SK-N-SH treated with all-trans-retinoic acid at 6 μM for 48 hours (cell line): Measurements from ENCODE around the gene IMMP2L.

Experiments used
- ARNTL ChIP-seq: fragments of 450-650 bp; formaldehyde crosslinking; IDR thresholded peaks from 2 replicates; pipeline ENCODE4 v1.5.0; 2020; ENCODE audit warnings: low read depth, mild to moderate bottlenecking, moderate library complexity, borderline replicate concordance
- BACH2 ChIP-seq: fragments of 250-450 bp; sonication (Bioruptor Pico); IDR thresholded peaks from 2 replicates; pipeline ENCODE4 v1.9.0; 2021; ENCODE audit warnings: mild to moderate bottlenecking, borderline replicate concordance
- CREB5 ChIP-seq: fragments of 250-450 bp; sonication (Bioruptor Pico); IDR thresholded peaks from 2 replicates; pipeline ENCODE4 v1.5.1; 2020; ENCODE audit warnings: low read depth, mild to moderate bottlenecking, moderate library complexity
- CSDC2 ChIP-seq: fragments of 250-450 bp; sonication (Bioruptor Pico); IDR thresholded peaks from 2 replicates; pipeline ENCODE4 v1.5.0; 2020; ENCODE audit warnings: mild to moderate bottlenecking, moderate library complexity
- ESRRG ChIP-seq: fragments of 250-450 bp; sonication (Bioruptor Pico); IDR thresholded peaks from 2 replicates; pipeline ENCODE4 v1.6.1; 2021; ENCODE audit warnings: mild to moderate bottlenecking
- GLIS3 ChIP-seq: fragments of 250-450 bp; sonication (Bioruptor Pico); IDR thresholded peaks from 2 replicates; pipeline ENCODE4 v1.5.0; 2020; ENCODE audit warnings: mild to moderate bottlenecking, moderate library complexity
- ISL1 ChIP-seq: fragments of 250-450 bp; sonication (Bioruptor Pico); IDR thresholded peaks from 2 replicates; pipeline ENCODE4 v2.1.2; 2022; ENCODE audit warnings: mild to moderate bottlenecking, moderate library complexity
- PATZ1 ChIP-seq: fragments of 250-450 bp; sonication (Bioruptor Pico); IDR thresholded peaks from 2 replicates; pipeline ENCODE4 v1.8.0; 2020; ENCODE audit warnings: mild to moderate bottlenecking, moderate library complexity, borderline replicate concordance
- RARB ChIP-seq: fragments of 250-450 bp; sonication (Bioruptor Pico); IDR thresholded peaks from 2 replicates; pipeline ENCODE4 v1.8.0; 2021; ENCODE audit warnings: mild to moderate bottlenecking, moderate library complexity
- SNAI2 ChIP-seq: fragments of 250-450 bp; sonication (Bioruptor Pico); IDR thresholded peaks from 2 replicates; pipeline ENCODE4 v1.5.0; 2020; ENCODE audit warnings: mild to moderate bottlenecking, moderate library complexity
- TCF4 ChIP-seq: fragments of 250-450 bp; sonication (Bioruptor Pico); IDR thresholded peaks from 2 replicates; pipeline ENCODE4 v1.8.0; 2021; ENCODE audit warnings: mild to moderate bottlenecking, moderate library complexity, borderline replicate concordance
- ZFP3 ChIP-seq: fragments of 250-450 bp; sonication (Bioruptor Pico); IDR thresholded peaks from 2 replicates; pipeline ENCODE4 v1.5.0; 2020; ENCODE audit warnings: mild to moderate bottlenecking, moderate library complexity
- ZFP30 ChIP-seq: fragments of 450-650 bp; formaldehyde crosslinking; IDR thresholded peaks from 2 replicates; pipeline ENCODE4 v1.5.0; 2022; ENCODE audit warnings: mild to moderate bottlenecking, moderate library complexity
- ZNF565 ChIP-seq: fragments of 450-650 bp; formaldehyde crosslinking; conservative IDR thresholded peaks from 2 replicates; pipeline ENCODE4 v1.5.0; 2020; ENCODE audit warnings: low read depth, mild to moderate bottlenecking, moderate library complexity

GRCh38 chr7:110911632-110912031, 650.7 kb downstream of the IMMP2L start:
- TF ChIP-seq GLIS3 (CRISPR knock-in tag) (no peak), ISL1 (CRISPR knock-in tag) (no peak), ARNTL (CRISPR knock-in tag) (no peak), CSDC2 (no peak), BACH2 (CRISPR knock-in tag) (no peak), RARB (no peak), CREB5 (no peak), PATZ1 (no peak), ZFP3 (CRISPR knock-in tag) (no peak), ZNF565 (CRISPR knock-in tag) (no peak), ESRRG (CRISPR knock-in tag) (no peak), TCF4 (CRISPR knock-in tag) (no peak), SNAI2 (CRISPR knock-in tag) (no peak), ZFP30 (CRISPR knock-in tag) (no peak)
